KBM-7 (cell line): ENCODE measurements around the gene CECR2.
A peak's percentile ranks its signal among the peaks of the same experiment; 100 is the strongest.
"Not testable (repeated sequence)": the region's sequence is repeated elsewhere in the genome, so short reads cannot be mapped to it uniquely, and the experiment has no call there.

Experiments used
- DNase-seq: peaks from one replicate; pipeline ENCODE4 v3.0.0-alpha.2; 2015
- in situ Hi-C: fragments of 300-500 bp; cut with MboI; formaldehyde crosslinking; loops from 2 replicates; pipeline ENCODE4 v1.14.3; 2020; ENCODE audit warnings: low sequenced_read_pairs, low pct_unique_long_range_greater_than_20kb, mixed read lengths

The CECR2 gene

GRCh38 chr22:17537155-17537554 lies 167.9 kb downstream of the CECR2 start:
- in situ Hi-C loops: no loop called here
- DNase-seq: no peak

GRCh38 chr22:17540481-17540880 lies 171.2 kb downstream of the CECR2 start:
- in situ Hi-C loops: no loop called here
- peak; percentile 19 for DNase-seq

- in situ Hi-C loops: no loop called here
- no peak for DNase-seq
These were observed 172.2 kb downstream of the CECR2 start for GRCh38 chr22:17541476-17541875.

- DNase-seq: no peak
- in situ Hi-C loops: no loop called here
These were observed 173.2 kb downstream of the CECR2 start for GRCh38 chr22:17542452-17542851.

GRCh38 chr22:17548010-17548755 lies 178.9 kb downstream of the CECR2 start:
- DNase-seq: no peak
- in situ Hi-C loops: no loop called here

GRCh38 chr22:17548756-17549035 lies 179.4 kb downstream of the CECR2 start:
- no peak for DNase-seq
- in situ Hi-C loops: no loop called here

- DNase-seq: no peak
- in situ Hi-C loops: no loop called here
These were observed 179.9 kb downstream of the CECR2 start for GRCh38 chr22:17549183-17549582.

- in situ Hi-C loops: loop anchor here (10.0 kb wide), 1 partner anchor 55 kb away; no protein-coding TSS in a partner anchor
These were observed 180.4 kb downstream of the CECR2 start for GRCh38 chr22:17549655-17550054.

GRCh38 chr22:17552737-17553136 lies 183.5 kb downstream of the CECR2 start:
- in situ Hi-C loops: loop anchor here (10.0 kb wide), 1 partner anchor 58 kb away; no protein-coding TSS in a partner anchor
- DNase-seq: no peak

More at GRCh38 chr22:17549655-17550054, 180.4 kb downstream of the CECR2 start:
- no peak for DNase-seq

- in situ Hi-C loops: loop anchor here (10.0 kb wide), 1 partner anchor 60 kb away; no protein-coding TSS in a partner anchor
- no peak for DNase-seq
These were observed 185.6 kb downstream of the CECR2 start for GRCh38 chr22:17554814-17555213.

GRCh38 chr22:17559188-17559587 lies 189.9 kb downstream of the CECR2 start:
- in situ Hi-C loops: loop anchor here (10.0 kb wide), 1 partner anchor 64 kb away; no protein-coding TSS in a partner anchor
- DNase-seq: no peak

- DNase-seq: peak; percentile 26
- in situ Hi-C loops: no loop called here
These were observed 193.9 kb downstream of the CECR2 start, which contains the start of gene SLC25A18 for GRCh38 chr22:17562906-17563870. TSS of gene SLC25A18 (plus strand) at chr22:17563498. CDS start at chr22:17579945, 16,447 bp downstream.

- in situ Hi-C loops: no loop called here
- no peak for DNase-seq
These were observed 194.7 kb downstream of the CECR2 start for GRCh38 chr22:17563936-17564391.

- in situ Hi-C loops, DNase-seq: not testable (repeated sequence)
These were observed 196.9 kb downstream of the CECR2 start for GRCh38 chr22:17566016-17566687.

GRCh38 chr22:17566776-17567175 lies 197.5 kb downstream of the CECR2 start:
- in situ Hi-C loops: no loop called here
- DNase-seq: no peak

- in situ Hi-C loops: no loop called here
- DNase-seq: no peak
These were observed 200.8 kb downstream of the CECR2 start for GRCh38 chr22:17569971-17570511.

GRCh38 chr22:17570851-17571631 lies 201.8 kb downstream of the CECR2 start:
- in situ Hi-C loops: no loop called here
- DNase-seq: no peak

- DNase-seq: no peak
- in situ Hi-C loops: no loop called here
These were observed 205.9 kb downstream of the CECR2 start for GRCh38 chr22:17575151-17575550.
